HEK293T (cell line): ENCODE measurements around the gene TMEM192.

Source experiments
- CTCF ChIA-PET: fragments of 350-600 bp; formaldehyde crosslinking; extraction: SDS; loops from one replicate; lab custom pipeline; 2021; ENCODE audit warnings: antibody characterized with exemption, inconsistent platforms; lab: Yijun Ruan, JAX
- POLR2A ChIA-PET: fragments of 350-600 bp; formaldehyde crosslinking; extraction: SDS; loops from one replicate; lab custom pipeline; 2020; ENCODE audit warnings: antibody characterized with exemption, inconsistent platforms; lab: Yijun Ruan, JAX
- DNase-seq: peaks from one replicate; pipeline ENCODE4 v3.0.0; 2012; ENCODE audit warnings: mixed read lengths; ENCODE audit errors: extremely low spot score
- ARNT ChIP-seq: fragments of 450-650 bp; IDR thresholded peaks from 2 replicates; pipeline ENCODE4 v1.6.1; 2017; ENCODE audit warnings: mild to moderate bottlenecking
- BHLHE40 ChIP-seq: fragments of 450-650 bp; IDR thresholded peaks from 2 replicates; pipeline ENCODE4 v1.6.1; 2016; ENCODE audit warnings: mild to moderate bottlenecking, moderate library complexity, borderline replicate concordance
- CTBP1 ChIP-seq: fragments of 450-650 bp; IDR thresholded peaks from 2 replicates; pipeline ENCODE4 v1.6.1; 2016; ENCODE audit warnings: borderline replicate concordance
- ELF4 ChIP-seq: fragments of 450-650 bp; IDR thresholded peaks from 2 replicates; pipeline ENCODE4 v1.6.1; 2017; ENCODE audit warnings: antibody characterized with exemption
- FOXA1 ChIP-seq: fragments of 450-650 bp; IDR thresholded peaks from 2 replicates; pipeline ENCODE4 v1.6.1; 2016; ENCODE audit warnings: mild to moderate bottlenecking
- FOXK2 ChIP-seq: fragments of 450-650 bp; IDR thresholded peaks from 2 replicates; pipeline ENCODE4 v1.6.1; 2016; ENCODE audit warnings: mild to moderate bottlenecking
- FOXM1 ChIP-seq: fragments of 450-650 bp; IDR thresholded peaks from 2 replicates; pipeline ENCODE4 v1.6.1; 2017; ENCODE audit warnings: mild to moderate bottlenecking, borderline replicate concordance
- HDGF ChIP-seq: fragments of 450-650 bp; IDR thresholded peaks from 2 replicates; pipeline ENCODE4 v1.6.1; 2017; ENCODE audit warnings: antibody characterized with exemption, borderline replicate concordance
- L3MBTL2 ChIP-seq: fragments of 450-650 bp; conservative IDR thresholded peaks from 2 replicates; pipeline ENCODE4 v1.6.1; 2016; ENCODE audit warnings: mild to moderate bottlenecking
- LEF1 ChIP-seq: fragments of 450-650 bp; IDR thresholded peaks from 2 replicates; pipeline ENCODE4 v1.6.1; 2017; ENCODE audit warnings: mild to moderate bottlenecking, borderline replicate concordance
- NFRKB ChIP-seq: fragments of 450-650 bp; IDR thresholded peaks from 2 replicates; pipeline ENCODE4 v1.6.1; 2016; ENCODE audit warnings: mild to moderate bottlenecking, moderate library complexity
- SP1 ChIP-seq: fragments of 450-650 bp; IDR thresholded peaks from 2 replicates; pipeline ENCODE4 v1.6.1; 2017
- SUZ12 ChIP-seq: fragments of 450-650 bp; IDR thresholded peaks from 2 replicates; pipeline ENCODE4 v1.6.1; 2016; ENCODE audit warnings: mild to moderate bottlenecking
- TARDBP ChIP-seq: fragments of 450-650 bp; IDR thresholded peaks from 2 replicates; pipeline ENCODE4 v1.6.1; 2016
- ZNF384 ChIP-seq: fragments of 450-650 bp; IDR thresholded peaks from 2 replicates; pipeline ENCODE4 v1.6.1; 2016
- TF ChIP-seq, protein P1 (sequence below): fragments of 450-650 bp; IDR thresholded peaks from 2 replicates; pipeline ENCODE4 v1.6.1; 2016

Gene TMEM192

GRCh38 chr4:165151734-165152133, 39.1 kb upstream of the TMEM192 start:
- TF ChIP-seq CTBP1: no peak
- no peak for TF ChIP-seq FOXM1
- TF ChIP-seq LEF1: no peak
- no peak for TF ChIP-seq SUZ12

GRCh38 chr4:165150545-165150944, 37.9 kb upstream of the TMEM192 start:
- no peak for DNase-seq
- POLR2A ChIA-PET: no interaction called here
- CTCF ChIA-PET: no interaction called here
- TF ChIP-seq L3MBTL2: no peak
- TF ChIP-seq HDGF: no peak
- no peak for TF ChIP-seq FOXM1
- no peak for TF ChIP-seq TARDBP
- no peak for TF ChIP-seq SP1
- TF ChIP-seq FOXA1: no peak
- TF ChIP-seq ZNF384: no peak
- TF ChIP-seq BHLHE40: no peak
- TF ChIP-seq NFRKB: no peak

More at GRCh38 chr4:165151734-165152133, 39.1 kb upstream of the TMEM192 start:
- ChIA-PET POLR2A (no interaction called here), CTCF (no interaction called here)
- DNase-seq: no peak

GRCh38 chr4:165138843-165139242, 26.2 kb upstream of the TMEM192 start:
- CTCF ChIA-PET: interaction anchor here (0.7 kb wide), 1 partner anchor 57 kb away, joined by 3 read pairs; no protein-coding TSS in a partner anchor
- DNase-seq: no peak
- no peak for TF ChIP-seq LEF1
- TF ChIP-seq SUZ12: no peak
- no peak for TF ChIP-seq ZNF384
- TF ChIP-seq ELF4: no peak
- TF ChIP-seq CTBP1: no peak
- POLR2A ChIA-PET: no interaction called here

DNA sequence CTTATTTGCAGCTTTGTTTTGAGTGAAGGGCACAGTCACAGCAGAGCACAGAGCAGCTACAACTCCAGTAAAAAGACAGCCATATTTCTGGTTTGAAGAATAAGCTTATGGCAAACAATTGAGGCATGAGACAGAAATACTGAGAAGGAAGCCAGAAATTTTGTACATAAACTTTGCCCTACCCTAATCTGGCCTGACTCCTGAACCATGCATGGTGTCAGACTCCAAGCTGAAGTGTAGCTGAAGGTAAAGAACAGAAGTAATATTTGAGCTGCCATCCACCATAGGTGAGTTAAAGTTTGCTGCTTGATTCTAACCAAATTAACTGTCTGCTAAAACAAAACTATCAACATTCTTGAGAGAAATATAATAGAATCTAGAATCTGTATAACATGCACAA, 24.5 kb upstream of the TMEM192 start:
- ChIA-PET CTCF (no interaction called here), POLR2A (no interaction called here)
- TF ChIP-seq TARDBP (no peak), ELF4 (no peak), NFRKB (no peak), SP1 (no peak), ZNF384 (no peak), BHLHE40 (no peak), HDGF (no peak), ARNT (no peak), CTBP1 (no peak), FOXK2 (no peak)
- TF ChIP-seq, protein P1, sequence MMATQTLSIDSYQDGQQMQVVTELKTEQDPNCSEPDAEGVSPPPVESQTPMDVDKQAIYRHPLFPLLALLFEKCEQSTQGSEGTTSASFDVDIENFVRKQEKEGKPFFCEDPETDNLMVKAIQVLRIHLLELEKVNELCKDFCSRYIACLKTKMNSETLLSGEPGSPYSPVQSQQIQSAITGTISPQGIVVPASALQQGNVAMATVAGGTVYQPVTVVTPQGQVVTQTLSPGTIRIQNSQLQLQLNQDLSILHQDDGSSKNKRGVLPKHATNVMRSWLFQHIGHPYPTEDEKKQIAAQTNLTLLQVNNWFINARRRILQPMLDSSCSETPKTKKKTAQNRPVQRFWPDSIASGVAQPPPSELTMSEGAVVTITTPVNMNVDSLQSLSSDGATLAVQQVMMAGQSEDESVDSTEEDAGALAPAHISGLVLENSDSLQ: no peak
- DNase-seq: no peak

DNA sequence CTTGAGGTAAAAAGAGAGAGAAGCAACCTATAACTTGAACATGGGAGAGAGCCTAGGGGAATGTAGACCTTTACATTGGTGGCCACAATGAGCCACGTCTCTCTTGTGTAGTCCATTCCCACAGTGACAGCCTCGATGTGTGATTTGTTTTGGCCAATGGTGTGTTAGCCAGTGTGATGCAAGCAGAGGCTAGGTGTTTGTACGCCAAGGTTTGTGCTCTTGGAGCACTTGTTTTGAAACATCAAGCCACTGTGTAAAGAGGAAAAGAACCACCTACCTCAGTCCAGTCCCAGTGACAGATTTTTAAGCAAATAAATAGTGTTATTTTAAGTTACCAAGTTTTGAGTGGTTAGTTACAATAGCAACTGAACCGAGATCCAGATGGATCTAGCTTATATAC, 23.9 kb upstream of the TMEM192 start:
- no peak for DNase-seq
- no peak for TF ChIP-seq ZNF384
- TF ChIP-seq BHLHE40: no peak
- no peak for TF ChIP-seq ELF4
- TF ChIP-seq L3MBTL2: no peak
- no peak for TF ChIP-seq TARDBP
- TF ChIP-seq HDGF: no peak
- TF ChIP-seq, protein P1: no peak
- TF ChIP-seq FOXK2: no peak
- no peak for TF ChIP-seq CTBP1
- no peak for TF ChIP-seq FOXM1
- ChIA-PET CTCF (no interaction called here), POLR2A (no interaction called here)

DNA sequence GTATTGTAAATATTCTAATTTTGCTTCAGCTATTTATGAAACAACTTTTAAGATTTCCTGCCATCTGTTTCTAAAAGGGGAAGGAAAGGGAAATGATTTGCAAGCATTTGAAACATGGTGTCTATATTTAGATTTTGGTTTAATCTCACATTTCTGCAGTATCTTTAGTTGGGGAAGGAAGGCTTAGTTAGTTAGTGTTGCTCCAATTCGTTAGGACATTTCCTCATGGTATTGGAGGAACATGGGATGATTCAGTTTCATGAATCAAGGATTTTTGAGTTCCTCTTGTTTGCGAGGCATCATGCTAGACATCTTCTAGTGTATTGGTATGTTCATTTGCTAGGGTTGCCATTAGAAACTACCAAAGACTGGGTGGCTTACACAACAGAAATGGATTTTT, 20.5 kb upstream of the TMEM192 start:
- ChIA-PET POLR2A (no interaction called here), CTCF (interaction anchor here (0.7 kb wide), 1 partner anchor 312 kb away, joined by 3 read pairs; no protein-coding TSS in a partner anchor)
- TF ChIP-seq FOXK2 (no peak), SUZ12 (no peak), CTBP1 (no peak), ARNT (no peak), LEF1 (no peak), TARDBP (no peak), ZNF384 (no peak), FOXA1 (no peak), ELF4 (no peak), SP1 (no peak), L3MBTL2 (no peak), NFRKB (no peak), HDGF (no peak), FOXM1 (no peak), BHLHE40 (no peak)
- TF ChIP-seq, protein P1: no peak
- DNase-seq: no peak
